Measurements from ENCODE around the gene ADISSP.

Gene ADISSP

GRCh38 chr20:3753501-3754275, 13.9 kb downstream of the ADISSP start:
- no peak for DNase-seq

DNA sequence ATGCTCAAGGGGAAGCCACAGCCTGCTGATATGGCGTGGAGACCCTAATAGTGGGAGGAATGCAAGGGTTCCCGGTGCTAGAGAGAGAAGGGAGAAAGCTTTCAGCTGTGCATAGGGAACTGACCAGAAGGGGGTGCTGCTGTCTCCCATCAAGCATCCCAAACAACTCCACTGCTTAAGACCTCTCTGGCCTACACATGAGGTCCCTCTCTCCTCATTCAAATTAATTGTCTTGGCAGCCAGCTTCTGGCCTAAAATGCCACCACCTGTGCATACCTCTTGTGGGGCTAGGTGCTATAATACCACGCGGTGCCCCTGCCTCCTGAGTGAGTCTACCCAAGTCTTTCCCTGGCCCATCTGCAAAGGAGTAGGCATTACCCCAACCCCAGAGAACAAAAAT, 14.5 kb downstream of the ADISSP start:
- no peak for DNase-seq

DNA sequence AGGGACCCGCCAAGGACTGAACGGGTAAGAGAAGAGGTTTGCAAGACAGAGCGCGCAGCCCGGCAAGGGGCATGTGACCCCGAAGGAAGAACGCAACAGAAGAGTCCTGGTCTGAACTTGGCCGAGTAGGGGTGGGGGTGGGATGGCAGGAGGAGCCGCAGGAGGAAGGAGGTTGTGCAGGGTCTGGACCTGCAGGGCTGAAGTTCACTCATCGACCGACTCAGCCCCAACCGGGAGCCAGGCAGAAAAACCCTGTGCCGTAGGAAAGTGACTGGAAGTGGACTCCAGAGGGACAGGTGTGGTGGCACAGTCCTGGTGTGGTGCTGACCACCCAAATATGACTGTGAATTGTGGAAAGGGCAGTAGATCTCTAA, 15.2 kb downstream of the ADISSP start:
- DNase-seq: no peak

DNA sequence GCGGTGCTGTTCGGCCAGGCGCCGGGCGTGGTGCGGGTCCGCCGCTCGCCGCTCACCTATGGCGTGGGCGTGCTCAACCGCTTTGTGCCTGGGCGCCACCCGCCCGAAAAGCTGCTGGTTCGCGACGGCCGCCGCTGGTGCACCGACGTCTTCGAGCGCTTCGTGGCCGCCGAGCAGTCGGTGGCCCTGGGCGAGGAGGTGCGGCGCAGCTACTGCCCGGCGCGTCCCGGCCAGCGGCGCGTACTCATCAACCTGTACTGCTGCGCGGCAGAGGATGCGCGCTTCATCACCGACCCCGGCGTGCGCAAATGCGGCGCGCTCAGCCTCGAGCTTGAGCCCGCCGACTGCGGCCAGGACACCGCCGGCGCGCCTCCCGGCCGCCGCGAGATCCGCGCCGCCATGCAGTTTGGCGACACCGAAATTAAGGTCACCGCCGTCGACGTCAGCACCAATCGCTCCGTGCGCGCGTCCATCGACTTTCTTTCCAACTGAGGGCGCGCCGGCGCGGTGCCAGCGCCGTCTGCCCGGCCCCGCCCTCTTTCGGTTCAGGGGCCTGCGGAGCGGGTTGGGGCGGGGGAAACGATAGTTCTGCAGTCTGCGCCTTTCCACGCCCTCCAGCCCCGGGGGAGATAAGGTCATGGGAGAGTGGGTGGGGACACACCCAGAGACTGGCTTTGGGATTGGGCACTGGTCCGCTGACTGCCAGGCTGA, 15.7 kb downstream of the ADISSP start:
- no peak for DNase-seq

- DNase-seq: no peak
Observed at GRCh38 chr20:3751305-3751674, 16.3 kb downstream of the ADISSP start.

- no peak for DNase-seq
Observed at GRCh38 chr20:3749689-3750531, 17.6 kb downstream of the ADISSP start.

- DNase-seq: no peak
Observed at GRCh38 chr20:3749087-3749688, 18.4 kb downstream of the ADISSP start.

GRCh38 chr20:3748073-3748472, 19.5 kb downstream of the ADISSP start:
- no peak for DNase-seq

GRCh38 chr20:3747471-3747870, 20.1 kb downstream of the ADISSP start:
- DNase-seq: no peak

GRCh38 chr20:3745686-3746173, 21.8 kb downstream of the ADISSP start:
- no peak for DNase-seq

DNA sequence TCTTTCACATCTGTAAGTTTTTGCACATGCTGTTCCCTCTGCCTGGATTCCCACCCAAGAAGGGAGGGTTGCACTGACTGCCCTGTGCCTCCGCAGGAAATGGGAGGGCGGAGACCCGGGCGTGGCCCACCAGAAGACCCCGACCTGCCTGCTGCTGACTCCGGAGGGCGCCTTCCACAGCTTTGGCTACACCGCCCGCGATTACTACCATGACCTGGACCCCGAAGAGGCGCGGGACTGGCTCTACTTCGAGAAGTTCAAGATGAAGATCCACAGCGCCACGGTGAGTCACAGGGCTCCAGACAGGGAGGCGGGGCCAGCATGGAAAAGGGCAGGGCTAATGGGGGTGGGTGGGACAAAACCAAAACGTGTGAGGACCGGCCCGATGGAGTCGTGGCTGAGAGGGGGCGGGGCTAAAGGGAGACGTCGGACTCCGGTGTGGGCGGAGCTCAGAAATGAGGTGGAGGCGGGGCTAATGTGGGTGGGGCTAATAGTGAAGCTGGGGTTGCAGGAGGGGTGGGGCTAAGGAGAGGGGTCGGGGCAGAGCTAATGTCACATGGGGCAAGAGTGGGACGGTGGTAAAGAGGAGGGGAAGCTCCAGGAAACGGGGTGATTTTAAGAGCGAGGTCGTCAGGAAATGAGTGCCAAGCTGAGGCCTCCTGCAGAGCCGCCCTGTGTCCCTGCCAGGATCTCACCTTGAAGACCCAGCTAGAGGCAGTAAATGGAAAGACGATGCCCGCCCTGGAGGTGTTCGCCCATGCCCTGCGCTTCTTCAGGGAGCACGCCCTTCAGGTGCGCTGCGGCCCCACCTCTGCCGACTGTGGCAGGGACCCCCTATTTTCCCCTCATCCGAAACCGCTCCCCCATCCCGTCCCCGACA, 22.5 kb downstream of the ADISSP start:
- DNase-seq: no peak

DNA sequence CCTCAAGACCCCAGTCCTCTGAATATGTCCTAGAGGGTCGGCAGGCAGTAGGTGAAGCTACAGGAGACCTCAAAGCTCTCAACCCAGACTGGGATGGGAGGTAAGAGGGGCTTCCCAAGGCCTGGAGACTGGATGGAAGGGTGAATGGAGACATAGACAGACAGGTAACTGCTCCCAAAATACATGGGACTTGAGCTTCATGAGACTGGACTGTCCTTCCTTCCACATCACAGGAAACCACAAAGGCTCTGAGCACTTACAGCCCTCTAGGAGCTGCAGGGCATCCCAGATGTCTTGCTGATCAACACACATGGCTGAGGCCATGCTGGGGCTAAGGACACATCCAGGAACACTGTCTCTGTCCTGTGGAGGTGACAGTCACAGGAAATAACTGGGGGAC, 23.5 kb downstream of the ADISSP start:
- DNase-seq: no peak

- no peak for DNase-seq
Observed at GRCh38 chr20:3743251-3743650, 24.3 kb downstream of the ADISSP start.

DNA sequence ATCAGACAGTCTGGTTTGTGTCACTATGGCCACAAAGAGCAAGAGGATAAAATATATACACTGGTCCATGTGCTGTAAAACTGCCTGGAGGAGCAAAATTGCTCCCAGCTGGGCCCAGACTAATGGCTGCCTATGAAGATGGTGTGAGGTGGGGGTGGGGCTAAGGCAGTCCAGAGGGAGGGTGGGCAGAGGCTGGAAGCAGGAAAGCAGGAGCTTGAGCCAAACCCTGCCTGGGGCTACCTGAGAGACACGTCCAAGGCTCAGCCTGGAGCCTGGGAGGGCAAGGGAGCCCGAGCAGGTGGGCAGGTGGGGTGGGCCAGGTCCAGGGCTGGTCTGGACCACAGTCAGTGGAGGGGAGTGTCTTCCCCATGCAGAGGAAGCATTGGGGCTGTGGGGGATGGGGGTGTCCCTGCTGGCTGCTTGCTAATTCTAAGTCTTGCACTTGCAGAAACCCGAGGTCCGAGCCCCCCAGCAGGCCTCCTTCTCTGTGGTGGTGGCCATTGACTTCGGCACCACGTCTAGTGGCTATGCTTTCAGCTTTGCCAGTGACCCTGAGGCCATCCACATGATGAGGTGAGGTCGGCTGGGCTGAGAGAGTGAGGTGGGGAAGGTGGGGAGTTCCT, 25.6 kb downstream of the ADISSP start:
- DNase-seq: no peak

DNA sequence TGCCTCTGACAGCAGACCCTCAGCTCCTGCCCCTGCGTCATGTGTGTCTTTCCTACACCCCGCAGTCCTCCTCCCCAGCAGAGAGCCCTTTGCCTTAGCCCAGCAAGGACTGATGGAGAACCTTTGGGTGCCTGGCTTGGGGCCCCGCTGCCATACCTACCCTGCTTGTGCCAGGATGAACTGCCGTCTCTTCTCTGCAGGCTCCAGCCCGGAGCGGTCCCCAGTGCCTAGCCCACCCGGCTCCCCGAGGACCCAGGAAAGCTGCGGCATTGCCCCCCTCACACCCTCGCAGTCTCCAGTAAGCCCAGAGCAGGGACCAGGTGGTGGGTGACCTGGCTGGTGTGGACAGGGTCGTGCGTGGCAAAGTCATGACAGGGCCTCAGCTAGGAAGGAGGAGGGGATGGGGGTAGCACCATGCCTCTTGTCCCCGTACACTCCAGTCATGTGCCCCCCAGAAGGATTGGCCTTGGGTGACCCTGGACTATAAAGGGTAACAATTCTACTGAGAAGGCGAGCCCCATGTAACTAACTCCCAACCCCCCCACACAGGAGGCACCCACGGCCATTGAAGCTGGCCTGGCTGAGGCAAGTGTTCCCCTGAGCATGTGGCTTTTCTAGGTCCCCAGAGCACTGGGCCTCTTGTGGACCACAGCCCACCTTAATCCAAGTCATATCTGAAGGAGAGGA, 26.8 kb downstream of the ADISSP start:
- DNase-seq: no peak

DNA sequence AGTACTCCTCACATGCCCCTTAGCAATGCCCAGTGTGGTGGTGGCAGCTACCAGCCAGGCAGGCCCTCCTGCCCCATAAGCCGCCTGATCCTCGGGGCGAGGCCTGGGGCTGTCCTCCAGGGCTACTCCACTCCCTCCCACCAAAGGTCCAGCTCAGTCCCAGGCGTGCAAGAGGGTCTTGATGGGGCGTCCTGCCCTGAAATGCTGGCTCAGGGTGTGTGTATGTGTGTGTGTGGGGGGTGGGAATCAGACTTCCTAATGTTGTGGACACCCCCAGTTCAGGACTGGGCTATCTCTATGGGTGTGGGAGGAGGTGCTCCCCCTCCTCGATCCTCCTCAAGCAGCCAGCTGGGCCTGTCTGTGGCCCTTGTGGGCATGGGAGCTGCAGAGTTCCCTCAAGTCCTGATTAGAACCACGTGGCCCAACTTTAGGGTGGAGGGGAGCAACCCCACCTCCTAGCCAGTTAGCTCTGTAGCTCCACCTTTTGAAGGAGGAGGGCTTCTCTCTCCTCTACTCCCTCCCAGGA, 27.6 kb downstream of the ADISSP start:
- DNase-seq: no peak

DNA sequence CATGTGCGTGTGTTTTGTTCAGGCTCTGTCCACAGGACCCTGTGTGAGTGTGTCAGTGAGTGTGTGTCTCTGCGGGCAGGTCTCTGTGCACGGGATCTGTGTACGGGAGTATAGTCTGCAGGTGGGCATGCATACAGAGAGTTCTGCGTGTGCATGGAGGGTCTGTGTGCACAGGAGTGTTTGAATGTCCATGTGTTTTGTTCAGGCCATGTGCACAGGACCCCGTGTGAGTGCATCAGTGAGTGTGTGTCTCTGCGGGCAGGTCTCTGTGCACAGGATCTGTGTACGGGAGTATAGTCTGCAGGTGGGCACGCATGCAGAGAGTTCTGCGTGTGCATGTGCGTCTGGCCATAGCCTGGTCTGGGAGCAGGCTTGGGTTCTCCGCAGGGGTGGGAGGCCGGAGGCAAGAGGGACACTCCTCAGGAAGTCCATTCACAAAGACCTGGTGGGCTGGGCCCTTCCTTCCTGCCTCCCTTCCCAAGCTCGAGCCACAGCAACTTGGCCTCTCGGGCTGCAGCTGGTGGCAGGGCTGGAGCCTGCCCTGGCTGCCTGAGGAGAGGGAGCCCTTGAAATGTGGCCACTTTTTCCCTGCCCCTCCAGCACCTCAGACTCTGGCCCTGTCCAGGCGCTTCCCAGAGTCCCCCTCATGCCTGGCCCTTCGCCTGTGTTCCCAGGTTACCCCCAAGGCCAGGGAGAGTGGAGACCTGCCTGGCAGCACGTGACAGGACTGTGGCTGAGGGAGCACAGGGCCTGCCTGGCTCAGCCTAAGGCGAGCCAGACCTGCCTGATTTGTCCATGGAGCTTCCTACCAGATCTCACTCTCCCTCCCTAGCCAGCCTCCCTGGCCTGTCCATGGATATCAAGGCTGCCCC, 28.3 kb downstream of the ADISSP start:
- no peak for DNase-seq

- no peak for DNase-seq
Observed at GRCh38 chr20:3738111-3739053, 29.2 kb downstream of the ADISSP start.

DNA sequence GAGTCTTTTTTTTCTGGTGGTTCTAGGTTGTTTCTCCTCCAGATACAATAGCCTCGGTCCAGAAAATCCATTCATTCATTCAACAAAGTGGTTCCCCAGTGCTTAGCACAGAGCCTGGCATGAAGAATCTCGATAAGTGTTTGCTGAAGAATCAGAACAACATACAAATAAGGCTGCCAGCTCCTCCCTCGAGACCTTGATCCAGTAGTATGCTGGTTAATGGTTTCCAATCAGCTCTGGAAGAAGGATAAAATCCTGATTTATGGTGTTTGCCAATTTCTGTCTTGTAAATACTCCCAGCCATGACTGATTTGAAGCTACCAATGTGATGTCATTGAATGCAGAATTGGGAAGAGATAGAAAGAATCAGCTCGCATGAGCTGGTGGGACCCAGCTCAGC, 31.8 kb downstream of the ADISSP start:
- DNase-seq: no peak

Data from SHP77 treated with DMSO at 0.1 percent for 48 hours (cell line).